A673 (cell line): ENCODE results near the gene GSDMA.

Experiments
- CTCF ChIP-seq: fragments of 300-800, 200-600 bp; sonication (generic); conservative IDR thresholded peaks from 2 replicates; pipeline ENCODE4 v1.5.1; 2017; ENCODE audit warnings: low read depth, mild to moderate bottlenecking, antibody characterized with exemption, low read length, moderate library complexity, mixed read lengths
- EZH2 ChIP-seq: fragments of 200-600 bp; sonication (generic); IDR thresholded peaks from 2 replicates; pipeline ENCODE4 v1.6.1; 2017; ENCODE audit warnings: borderline replicate concordance, low read depth, mild to moderate bottlenecking, mixed read lengths, antibody characterized with exemption, low read length; ENCODE audit not compliant: poor library complexity, severe bottlenecking

- TF ChIP-seq CTCF (no peak), EZH2 (no peak)
Observed at GRCh38 chr17:39927101-39927928, 35.5 kb upstream of the GSDMA start, which contains the start of the genes LRRC3C and ORMDL3.
